MCF 10A (cell line): ENCODE results near the gene HDAC11. TPM values are rescaled to one million over a fixed set of nuclear protein-coding genes. Genes with fewer than 3 reads are reported as not detected.
A peak's percentile ranks its signal among the peaks of the same experiment; 100 is the strongest.

Experiments used
- BruUV-seq: library from RNA; stranded (reverse); fragments of 400-500 nt; replicated peaks from 2 replicates; lab custom pipeline; 2021; lab: Mats Ljungman, UMichigan
- CTCF ChIA-PET: fragments of 300-600 bp; sonication (Branson Sonifier 250); formaldehyde crosslinking; extraction: SDS; loops from one replicate; lab custom pipeline; 2021; ENCODE audit warnings: antibody characterized with exemption, inconsistent platforms; lab: Yijun Ruan, JAX
- POLR2A ChIA-PET: fragments of 300-600, 350-650 bp; sonication (Branson Sonifier 250); formaldehyde crosslinking; extraction: SDS; loops from one replicate; lab custom pipeline; 2020; ENCODE audit warnings: antibody characterized with exemption, inconsistent platforms; lab: Yijun Ruan, JAX
- DNase-seq: peaks from one replicate; pipeline ENCODE4 v3.0.0-alpha.2; 2018; ENCODE audit not compliant: unreplicated experiment
- H3K27ac Mint-ChIP-seq: one replicate; pipeline ENCODE4 v1.8.0; 2022; ENCODE audit warnings: mild to moderate bottlenecking, low read depth, mixed read lengths; ENCODE audit not compliant: unreplicated experiment
- H3K27me3 Mint-ChIP-seq: one replicate; pipeline ENCODE4 v1.8.0; 2022; ENCODE audit warnings: mixed read lengths; ENCODE audit not compliant: insufficient read depth, unreplicated experiment
- H3K36me3 Mint-ChIP-seq: one replicate; pipeline ENCODE4 v1.8.0; 2022; ENCODE audit warnings: mild to moderate bottlenecking, moderate library complexity, mixed read lengths; ENCODE audit not compliant: insufficient read depth, unreplicated experiment
- H3K4me1 Mint-ChIP-seq: one replicate; pipeline ENCODE4 v1.8.0; 2022; ENCODE audit warnings: mixed read lengths; ENCODE audit not compliant: insufficient read depth, unreplicated experiment
- H3K4me3 Mint-ChIP-seq: one replicate; pipeline ENCODE4 v1.8.0; 2022; ENCODE audit warnings: mild to moderate bottlenecking, moderate library complexity, mixed read lengths; ENCODE audit not compliant: unreplicated experiment
- H3K9me3 Mint-ChIP-seq: one replicate; pipeline ENCODE4 v1.8.0; 2022; ENCODE audit warnings: mixed read lengths; ENCODE audit not compliant: unreplicated experiment
- CTCF ChIP-seq: fragments of 200-600 bp; IDR thresholded peaks from one replicate; pipeline ENCODE4 v1.8.0; 2022; ENCODE audit warnings: antibody characterized with exemption, mild to moderate bottlenecking; ENCODE audit not compliant: unreplicated experiment
- intact Hi-C: fragments of 100-400 bp; cut with micrococcal nuclease; formaldehyde crosslinking; loops from 2 replicates; pipeline ENCODE4 v1.14.1; 2022
- total RNA-seq: library from RNA; stranded (reverse); gene quantifications from 2 replicates; pipeline ENCODE4 v1.2.3, GENCODE V29; 2022

The HDAC11 gene
- total RNA-seq, 1 experiment from 2014 or later = 8.7 TPM

DNA sequence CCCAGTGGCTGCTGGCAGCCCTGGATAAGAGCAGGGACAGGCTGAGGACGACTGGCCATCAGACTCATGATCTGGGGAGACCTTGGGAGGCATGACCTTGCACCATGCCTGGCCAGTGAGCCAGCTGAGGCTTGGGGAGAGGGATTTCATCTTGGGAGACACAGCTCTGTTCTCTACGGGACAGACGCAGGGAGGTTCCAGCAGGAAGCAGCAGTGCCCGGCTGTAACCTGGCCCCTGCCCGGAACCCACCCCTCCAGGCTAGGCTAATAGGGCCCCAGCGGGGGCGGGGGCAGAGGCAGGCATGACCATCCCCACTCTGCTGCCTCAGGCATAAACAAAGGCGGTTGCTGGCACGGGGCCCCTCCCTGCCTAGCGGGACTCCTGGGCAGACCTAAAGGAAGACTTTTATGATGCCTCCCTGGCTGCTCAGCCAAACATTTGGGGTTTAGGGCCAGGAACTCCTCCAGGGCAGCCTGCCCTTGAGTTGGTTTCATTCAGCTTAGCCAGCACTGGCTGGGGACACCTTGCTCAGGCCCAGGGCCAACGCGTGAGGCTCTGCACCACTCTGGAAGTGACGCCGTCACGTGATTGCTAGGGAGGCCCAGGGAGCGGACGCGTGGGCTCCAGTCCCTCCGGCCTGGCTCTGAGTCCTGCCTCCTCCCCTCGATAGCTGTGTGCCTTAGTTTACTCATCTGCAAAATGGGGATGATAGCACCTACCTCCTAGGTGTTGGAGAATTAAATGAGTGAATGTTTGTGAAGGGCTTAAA is 27.6 kb downstream of the HDAC11 start:
- peak overlapping the region; percentile 81 for H3K27ac Mint-ChIP-seq
- CTCF ChIA-PET = interaction anchor here (0.6 to 2.9 kb wide), 7 partner anchors 10 to 415 kb away, joined by 3 to 15 read pairs (median 3); no protein-coding TSS in a partner anchor

DNA sequence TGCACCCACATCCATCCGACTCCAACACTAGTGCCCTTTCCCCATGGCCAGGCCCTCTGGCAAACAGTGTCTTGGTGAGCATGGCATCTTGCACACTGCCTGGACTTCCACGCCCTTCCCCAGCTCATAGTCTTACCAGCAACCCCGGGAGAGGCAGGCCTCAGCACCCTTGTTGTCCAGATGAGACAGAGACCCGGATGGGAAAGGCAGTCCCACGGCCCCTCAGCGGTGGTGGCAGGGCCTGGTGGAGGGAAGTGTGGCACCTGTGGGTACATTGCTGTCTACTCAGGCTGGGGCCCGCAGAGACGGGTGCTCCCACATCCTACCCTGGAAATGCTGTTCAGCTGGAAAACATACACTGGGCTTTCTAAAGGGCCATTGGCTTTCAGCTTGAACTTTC is 28.4 kb downstream of the HDAC11 start:
- CTCF ChIA-PET = interaction anchor here (0.7 to 2.9 kb wide), 5 partner anchors 10 to 580 kb away, joined by 3 to 15 read pairs (median 7); no protein-coding TSS in a partner anchor
- no peak overlapping the region for H3K27ac Mint-ChIP-seq
- intact Hi-C loops = no loop called here
- no peak for TF ChIP-seq CTCF
- H3K4me3 Mint-ChIP-seq = no peak overlapping the region
- BruUV-seq = no TSS peak
- no peaks in the 10 kb centered on the region for H3K27me3 Mint-ChIP-seq
- H3K9me3 Mint-ChIP-seq = no peaks in the 10 kb centered on the region
- peaks cover 6% of the 10 kb centered on the region for H3K36me3 Mint-ChIP-seq
- peaks cover 35% of the 10 kb centered on the region for H3K4me1 Mint-ChIP-seq
- no peak for DNase-seq
- POLR2A ChIA-PET = interaction anchor here (1.2 to 1.4 kb wide), 2 partner anchors 17 to 140 kb away, joined by 3 read pairs; no protein-coding TSS in a partner anchor

More for the DNA sequence above, 27.6 kb downstream of the HDAC11 start:
- Mint-ChIP-seq H3K4me3 (no peak overlapping the region), H3K36me3 (peaks cover 6% of the 10 kb centered on the region), H3K27me3 (no peaks in the 10 kb centered on the region), H3K9me3 (no peaks in the 10 kb centered on the region), H3K4me1 (peaks cover 33% of the 10 kb centered on the region)
- TF ChIP-seq CTCF = no peak
- intact Hi-C loops = no loop called here
- peak; percentile 46 for DNase-seq
- no TSS peak for BruUV-seq
- POLR2A ChIA-PET = interaction anchor here (0.5 to 1.5 kb wide), 7 partner anchors 17 to 333 kb away, joined by 3 to 4 read pairs (median 3); no protein-coding TSS in a partner anchor

DNA sequence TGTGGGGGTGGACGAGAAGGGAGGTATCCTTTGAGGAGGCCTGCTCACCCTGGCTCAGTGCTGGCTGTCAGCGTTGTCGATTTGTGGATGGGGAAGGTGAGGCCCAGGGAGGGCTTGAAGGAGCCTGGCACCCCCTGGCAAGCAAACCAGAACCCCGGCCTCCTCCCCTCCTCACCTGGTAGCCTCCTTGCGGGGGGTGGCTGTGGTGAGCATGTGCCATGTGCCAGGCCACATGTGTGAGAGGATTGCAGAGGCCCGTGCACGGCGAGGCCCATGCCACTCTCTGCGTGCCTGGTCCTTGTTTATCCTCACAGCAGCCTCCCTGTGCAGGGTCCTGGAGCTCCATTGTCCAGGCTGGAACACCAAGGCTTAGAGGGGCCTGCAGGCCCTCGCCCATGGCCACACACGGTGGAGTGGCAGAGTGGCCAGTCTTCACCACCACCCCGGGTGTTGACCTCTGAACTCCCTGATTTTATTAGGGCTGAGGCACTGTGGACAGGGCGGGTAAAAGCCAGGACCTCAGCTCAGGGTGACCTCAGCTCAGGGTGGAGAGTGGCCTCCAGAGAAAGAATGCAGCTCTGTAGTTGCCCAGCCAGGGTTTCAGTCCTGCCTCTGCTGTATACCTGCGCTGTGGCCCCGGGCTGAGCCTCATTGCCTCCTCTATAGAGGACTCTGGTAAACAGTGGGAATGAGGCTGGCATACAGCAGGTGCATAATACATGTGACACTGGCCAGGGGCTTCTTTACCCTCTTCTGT is 29.1 kb downstream of the HDAC11 start:
- TF ChIP-seq CTCF = no peak
- BruUV-seq = no TSS peak
- no peak overlapping the region for H3K4me3 Mint-ChIP-seq
- DNase-seq = no peak
- POLR2A ChIA-PET = interaction anchor here (0.6 kb wide), 1 partner anchor 54 kb away, joined by 3 read pairs; no protein-coding TSS in a partner anchor
- intact Hi-C loops = no loop called here
- H3K27me3 Mint-ChIP-seq = no peaks in the 10 kb centered on the region
- CTCF ChIA-PET = interaction anchor here (0.7 to 2.2 kb wide), 5 partner anchors 11 to 579 kb away, joined by 3 to 12 read pairs (median 6); no protein-coding TSS in a partner anchor
- H3K27ac Mint-ChIP-seq = no peak overlapping the region
- H3K4me1 Mint-ChIP-seq = peaks cover 39% of the 10 kb centered on the region
- peaks cover 6% of the 10 kb centered on the region for H3K36me3 Mint-ChIP-seq
- no peaks in the 10 kb centered on the region for H3K9me3 Mint-ChIP-seq
